K562 (cell line): ENCODE measurements around the gene LPCAT3. TPM values are rescaled to one million over a fixed set of nuclear protein-coding genes. Genes with fewer than 3 reads are reported as not detected.

Experiments
- ATAC-seq: fragments of 200-7000 bp; cut with Tn5 transposase; 3 replicates; pipeline ENCODE4 v1.9.1; 2020; ENCODE audit warnings: moderate library complexity
- BruUV-seq: library from RNA; stranded (reverse); fragments of 400-500 nt; replicated peaks from 2 replicates; lab custom pipeline; 2021; lab: Mats Ljungman, UMichigan
- CTCF ChIA-PET: fragments of 300-600 bp; formaldehyde crosslinking; extraction: SDS; loops from one replicate; lab custom pipeline; 2021; ENCODE audit warnings: low intra/inter-chr PET ratio; lab: Yijun Ruan, JAX
- POLR2A ChIA-PET: fragments of 300-600, 350-650 bp; sonication (Branson Sonifier 250); formaldehyde crosslinking; extraction: SDS; loops from one replicate; lab custom pipeline; 2021; ENCODE audit warnings: antibody characterized with exemption, inconsistent platforms; lab: Yijun Ruan, JAX
- DNase-seq, 4 experiments: peaks; one replicate each; pipeline versions ENCODE4 v3.0.0 to v3.0.0-alpha.2; 2011 to 2018; ENCODE audit warnings: low spot score in 3 of 4, mixed read lengths in 3 of 4; ENCODE audit errors: extremely low read depth in 1 of 4
- FAIRE-seq: peaks from 2 replicates; lab custom pipeline; 2011; peaks lifted over from hg19 to GRCh38; lab: Jason Lieb, UNC
- H2AFZ ChIP-seq: 2 replicates; pipeline ENCODE4 v1.6.0; 2011; ENCODE audit warnings: low read depth, low read length, control low read depth, inconsistent platforms
- H3K27ac ChIP-seq: fragments of 200-600 bp; 3 replicates; pipeline ENCODE4 v1.8.0; 2011; ENCODE audit warnings: low read depth, mild to moderate bottlenecking, control low read depth, inconsistent platforms, low read length, moderate library complexity, mixed read lengths; ENCODE audit errors: extremely low read depth
- H3K27me3 ChIP-seq, 2 experiments: fragments of 300-600 bp in 1 of 2; 2 replicates in 1 of 2; 3 replicates in 1 of 2; pipeline versions ENCODE4 v1.6.0 to v1.8.0; 2011; ENCODE audit warnings: inconsistent platforms in 2 of 2, low read length in 2 of 2, mild to moderate bottlenecking in 1 of 2, mixed read lengths in 1 of 2, moderate library complexity in 1 of 2; ENCODE audit not compliant: control insufficient read depth in 2 of 2, insufficient read depth in 2 of 2
- H3K36me3 ChIP-seq: fragments of 300-600 bp; 3 replicates; pipeline ENCODE4 v1.8.0; 2011; ENCODE audit warnings: mild to moderate bottlenecking, low read length, inconsistent platforms; ENCODE audit not compliant: control insufficient read depth, insufficient read depth
- H3K4me1 ChIP-seq, 2 experiments: fragments of 200-600 bp in 1 of 2; replicated peaks in 1 of 2; 2 replicates in 1 of 2; 3 replicates in 1 of 2; pipeline versions ENCODE4 v1.5.1 to v1.8.0; 2011; ENCODE audit warnings: inconsistent platforms in 2 of 2, low read length in 2 of 2, mild to moderate bottlenecking in 1 of 2, mixed read lengths in 1 of 2, moderate library complexity in 1 of 2; ENCODE audit not compliant: control insufficient read depth in 2 of 2, insufficient read depth in 2 of 2
- H3K4me2 ChIP-seq: 2 replicates; pipeline ENCODE4 v1.6.1; 2011; ENCODE audit warnings: low read length, control low read depth, inconsistent platforms, mixed read lengths; ENCODE audit not compliant: insufficient read depth
- H3K4me3 ChIP-seq: fragments of 200-600 bp; sonication (generic), shearing (Covaris generic); 2 replicates; pipeline ENCODE4 v1.5.1; 2016; ENCODE audit warnings: control low read depth, inconsistent platforms
- H3K79me2 ChIP-seq: fragments of 200-600 bp; 3 replicates; pipeline ENCODE4 v1.8.0; 2011; ENCODE audit warnings: low read length, inconsistent platforms; ENCODE audit not compliant: control insufficient read depth, insufficient read depth
- H3K9ac ChIP-seq, 2 experiments: 2 replicates each; pipeline versions ENCODE4 v1.6.0 to v1.6.1; 2011; ENCODE audit warnings: low read depth in 2 of 2, low read length in 2 of 2, control low read depth in 1 of 2, inconsistent platforms in 1 of 2, mild to moderate bottlenecking in 1 of 2, mixed read lengths in 1 of 2; ENCODE audit not compliant: insufficient read depth in 1 of 2
- H3K9me1 ChIP-seq: one replicate; pipeline ENCODE4 v1.6.0; 2011; ENCODE audit warnings: inconsistent platforms, mild to moderate bottlenecking, low read length, moderate library complexity; ENCODE audit not compliant: control insufficient read depth, insufficient read depth
- H3K9me3 ChIP-seq: replicated peaks from 2 replicates; pipeline ENCODE4 v1.5.1; 2011; ENCODE audit warnings: low read depth, low read length, inconsistent platforms; ENCODE audit not compliant: control insufficient read depth, insufficient read depth
- H4K20me1 ChIP-seq: replicated peaks from 2 replicates; pipeline ENCODE4 v1.6.1; 2011; ENCODE audit warnings: low read length, inconsistent platforms, mixed read lengths; ENCODE audit not compliant: control insufficient read depth, insufficient read depth
- DNMT1 ChIP-seq: fragments of 450-650 bp; IDR thresholded peaks from 2 replicates; pipeline ENCODE4 v1.6.1; 2016; ENCODE audit warnings: antibody characterized with exemption, mild to moderate bottlenecking
- FOXJ3 ChIP-seq: sonication (generic); formaldehyde crosslinking; IDR thresholded peaks from 2 replicates; pipeline ENCODE4 v1.4.0; 2020; ENCODE audit warnings: mild to moderate bottlenecking, missing genetic modification reagents
- HDAC1 ChIP-seq, 2 experiments: fragments of 450-650 bp; IDR thresholded peaks; 2 replicates each; pipeline ENCODE4 v1.6.1; 2016 to 2017; ENCODE audit warnings: inconsistent platforms in 1 of 2, mild to moderate bottlenecking in 1 of 2, moderate library complexity in 1 of 2
- HOXB6 ChIP-seq: fragments of 250-450 bp; sonication (Bioruptor Pico); IDR thresholded peaks from 2 replicates; pipeline ENCODE4 v1.5.1; 2022; ENCODE audit warnings: mild to moderate bottlenecking, borderline replicate concordance
- KDM5B ChIP-seq: fragments of 200-600 bp; sonication (generic); IDR thresholded peaks from 2 replicates; pipeline ENCODE4 v1.6.1; 2012; ENCODE audit warnings: low read depth, mild to moderate bottlenecking, moderate library complexity, low read length, control low read depth, inconsistent platforms; ENCODE audit not compliant: insufficient replicate concordance
- MTF1 ChIP-seq: fragments of 250-450 bp; sonication (Bioruptor Pico); IDR thresholded peaks from 2 replicates; pipeline ENCODE4 v1.9.0; 2021; ENCODE audit warnings: moderate library complexity, mild to moderate bottlenecking, inconsistent platforms, borderline replicate concordance
- NFYB ChIP-seq: IDR thresholded peaks from 2 replicates; pipeline ENCODE4 v1.6.1; 2011; ENCODE audit warnings: mild to moderate bottlenecking, moderate library complexity; ENCODE audit not compliant: insufficient read length; ENCODE audit errors: extremely low read depth
- NR4A1 ChIP-seq, 2 experiments: fragments of 250-450 bp in 1 of 2; fragments of 450-650 bp in 1 of 2; sonication (Bioruptor Pico) in 1 of 2; IDR thresholded peaks; 2 replicates each; pipeline versions ENCODE4 v1.4.0 to v1.6.1; 2016 to 2020; ENCODE audit warnings: mild to moderate bottlenecking in 2 of 2, missing compliant biosample characterization in 1 of 2, missing genetic modification characterization in 1 of 2, moderate library complexity in 1 of 2
- PRMT5 ChIP-seq: sonication (generic); formaldehyde crosslinking; IDR thresholded peaks from 2 replicates; pipeline ENCODE4 v1.5.0; 2020; ENCODE audit warnings: missing genetic modification reagents
- SRSF1 ChIP-seq: fragments of 200-400 bp; formaldehyde crosslinking; IDR thresholded peaks from 2 replicates; pipeline ENCODE4 v1.6.1; 2017; ENCODE audit warnings: mild to moderate bottlenecking, low read depth, low read length, moderate library complexity
- TEAD2 ChIP-seq: fragments of 450-650 bp; IDR thresholded peaks from 2 replicates; pipeline ENCODE4 v1.6.1; 2016; ENCODE audit warnings: missing genetic modification characterization, control low read depth, missing compliant biosample characterization
- ZBTB34 ChIP-seq: fragments of 250-450 bp; sonication (Bioruptor Pico); IDR thresholded peaks from 2 replicates; pipeline ENCODE4 v1.8.0; 2021; ENCODE audit warnings: mild to moderate bottlenecking, moderate library complexity
- ZHX1 ChIP-seq: fragments of 150-350 bp; conservative IDR thresholded peaks from 2 replicates; pipeline ENCODE4 v1.6.1; 2014; ENCODE audit warnings: low read length
- ZKSCAN3 ChIP-seq: fragments of 250-450 bp; sonication (Bioruptor Pico); IDR thresholded peaks from 2 replicates; pipeline ENCODE4 v1.4.0; 2020
- ZNF280B ChIP-seq: fragments of 250-450 bp; sonication (Bioruptor Pico); IDR thresholded peaks from 2 replicates; pipeline ENCODE4 v1.5.1; 2021; ENCODE audit warnings: mild to moderate bottlenecking
- ZNF699 ChIP-seq: fragments of 250-450 bp; sonication (Bioruptor Pico); IDR thresholded peaks from 2 replicates; pipeline ENCODE4 v1.8.0; 2021; ENCODE audit warnings: mild to moderate bottlenecking, moderate library complexity; ENCODE audit not compliant: insufficient replicate concordance
- WGBS: fragments of 100-300 bp; shearing (Covaris generic); methylation state at CpG from one replicate; pipeline ENCODE4 v1.1.6; 2016; ENCODE audit warnings: low coverage, mixed read lengths; ENCODE audit not compliant: insufficient coverage; ENCODE audit errors: missing lambda C conversion rate; 5-methylcytosine and 5-hydroxymethylcytosine counted together
- in situ Hi-C: fragments of 300-500 bp; cut with MboI; formaldehyde crosslinking; loops from 4 replicates; pipeline ENCODE4 v1.15.0; 2018; ENCODE audit warnings: inconsistent platforms, mixed read lengths
- intact Hi-C: fragments of 100-400 bp; cut with micrococcal nuclease; formaldehyde crosslinking; loops from 2 replicates; pipeline ENCODE4 v1.14.2; 2022
- polyA plus RNA-seq, 8 experiments: library from polyadenylated mRNA; depleted of rRNA in 4 of 8; stranded (reverse) in 5 of 8; unstranded in 3 of 8; fragments of >200 nt; fragmentation: Nextera tagmentation in 2 of 8; fragmentation: Illumina TruSeq in 1 of 8; extraction: Ambion mirVana in 2 of 8; extraction: Trizol in 1 of 8; gene quantifications; 2 replicates each; pipeline versions ENCODE4 v1.2.1 to v1.2.3, GENCODE V29; 2011 to 2014; ENCODE audit warnings: inconsistent platforms in 1 of 8, missing spikeins in 1 of 8
- total RNA-seq, 7 experiments: library from RNA; depleted of rRNA in 6 of 7; stranded (reverse); fragments of >200 nt in 6 of 7; fragmentation: Illumina TruSeq in 2 of 7; extraction: Trizol in 2 of 7; gene quantifications; 2 replicates each; pipeline versions ENCODE4 v1.2.1 to v1.2.3, GENCODE V29; 2011 to 2021; ENCODE audit warnings: low replicate concordance in 1 of 7

Gene LPCAT3
- total and polyA plus RNA-seq, 9 of the 15 experiments (the other 6 are each of a cell fraction or from before 2014, with no cell fraction given): 4.9 to 52.5 (median 25.3) TPM

- Histone ChIP-seq H3K79me2 (no peaks in the 10 kb centered on the region), H3K36me3 (peaks cover 70% of the 10 kb centered on the region), H3K4me3 (no peak overlapping the region), H3K27me3 (no peaks in the 10 kb centered on the region), H3K9me3 (no peaks in the 10 kb centered on the region), H2AFZ (no peak overlapping the region), H3K9ac (no peak overlapping the region), H3K4me1 (peaks cover 0 to 4% of the 10 kb centered on the region in 2 experiments; a peak in 1 of 5 replicates), H3K4me2 (no peak overlapping the region), H4K20me1 (no peaks in the 10 kb centered on the region), H3K27ac (no peak overlapping the region), H3K9me1 (no peaks in the 10 kb centered on the region)
- ATAC-seq (no peak), FAIRE-seq (no peak), DNase-seq (no peak)
- ChIA-PET POLR2A (interaction anchor here (0.6 to 1.0 kb wide), 2 partner anchors 15 to 1265 kb away, joined by 3 read pairs; no protein-coding TSS in a partner anchor), CTCF (no interaction called here)
- 93% methylated on average over 5 of the region's 10 CpGs for WGBS
- intact Hi-C loops (no loop called here), in situ Hi-C loops (no loop called here)
- BruUV-seq: no TSS peak
- TF ChIP-seq ZNF699 (no peak), NFYB (no peak), TEAD2 (tag) (no peak), NR4A1 (CRISPR knock-in tag; IDR thresholded peaks at IDR 0.05) (no peak), NR4A1 (tag; IDR thresholded peaks at IDR 0.05) (no peak), MTF1 (no peak), DNMT1 (no peak), KDM5B (no peak), FOXJ3 (CRISPR knock-in tag) (no peak), ZHX1 (no peak), HOXB6 (CRISPR knock-in tag) (no peak), ZKSCAN3 (no peak), HDAC1 (IDR thresholded peaks at IDR 0.05) (no peak), SRSF1 (no peak), PRMT5 (CRISPR knock-in tag) (no peak), ZBTB34 (CRISPR knock-in tag) (no peak), ZNF280B (CRISPR knock-in tag) (no peak)
These were observed 36.9 kb downstream of the LPCAT3 start for GRCh38 chr12:6981152-6982052.
